Astrocyte of the spinal cord (primary cell): ENCODE results near the gene NME9.

Source experiments
- DNase-seq: peaks from one replicate; pipeline ENCODE4 v3.0.0; 2011; ENCODE audit warnings: low read depth, low spot score
- H3K4me3 ChIP-seq: 2 replicates; pipeline ENCODE4 v1.5.1; 2011; ENCODE audit warnings: low read depth, mild to moderate bottlenecking, low read length, moderate library complexity
- in situ Hi-C: cut with HindIII; loops from 2 replicates; pipeline ENCODE4 v1.10.0; 2017; ENCODE audit warnings: low sequenced_read_pairs
- TF ChIP-seq, protein P1 (sequence below): IDR thresholded peaks from 2 replicates; pipeline ENCODE4 v1.5.1; 2012; ENCODE audit warnings: low read depth, mild to moderate bottlenecking, low read length, inconsistent platforms

Gene NME9

DNA sequence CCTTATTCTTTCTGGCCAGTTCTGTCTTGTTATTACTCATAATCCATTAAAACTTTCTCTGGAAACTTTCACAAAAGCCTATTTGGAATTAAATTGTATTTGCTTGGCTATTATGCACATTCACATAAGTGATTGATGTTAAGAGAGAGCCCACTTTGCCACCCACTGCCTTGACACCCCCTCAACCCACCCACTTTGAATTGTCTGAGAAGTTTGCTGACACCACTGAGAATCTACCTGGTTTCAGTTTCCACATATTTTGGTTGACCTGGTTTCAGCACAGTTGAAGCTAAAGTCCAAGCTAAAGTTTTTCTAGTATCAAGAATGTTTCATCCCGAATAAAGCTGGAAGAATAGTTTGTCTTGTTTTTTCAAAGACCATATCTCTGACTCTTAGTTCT is 71.7 kb downstream of the NME9 start:
- TF ChIP-seq, protein P1, sequence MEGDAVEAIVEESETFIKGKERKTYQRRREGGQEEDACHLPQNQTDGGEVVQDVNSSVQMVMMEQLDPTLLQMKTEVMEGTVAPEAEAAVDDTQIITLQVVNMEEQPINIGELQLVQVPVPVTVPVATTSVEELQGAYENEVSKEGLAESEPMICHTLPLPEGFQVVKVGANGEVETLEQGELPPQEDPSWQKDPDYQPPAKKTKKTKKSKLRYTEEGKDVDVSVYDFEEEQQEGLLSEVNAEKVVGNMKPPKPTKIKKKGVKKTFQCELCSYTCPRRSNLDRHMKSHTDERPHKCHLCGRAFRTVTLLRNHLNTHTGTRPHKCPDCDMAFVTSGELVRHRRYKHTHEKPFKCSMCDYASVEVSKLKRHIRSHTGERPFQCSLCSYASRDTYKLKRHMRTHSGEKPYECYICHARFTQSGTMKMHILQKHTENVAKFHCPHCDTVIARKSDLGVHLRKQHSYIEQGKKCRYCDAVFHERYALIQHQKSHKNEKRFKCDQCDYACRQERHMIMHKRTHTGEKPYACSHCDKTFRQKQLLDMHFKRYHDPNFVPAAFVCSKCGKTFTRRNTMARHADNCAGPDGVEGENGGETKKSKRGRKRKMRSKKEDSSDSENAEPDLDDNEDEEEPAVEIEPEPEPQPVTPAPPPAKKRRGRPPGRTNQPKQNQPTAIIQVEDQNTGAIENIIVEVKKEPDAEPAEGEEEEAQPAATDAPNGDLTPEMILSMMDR, result no peak
- no peak overlapping the region for H3K4me3 ChIP-seq
- no peak for DNase-seq
- in situ Hi-C loops, result no loop called here

DNA sequence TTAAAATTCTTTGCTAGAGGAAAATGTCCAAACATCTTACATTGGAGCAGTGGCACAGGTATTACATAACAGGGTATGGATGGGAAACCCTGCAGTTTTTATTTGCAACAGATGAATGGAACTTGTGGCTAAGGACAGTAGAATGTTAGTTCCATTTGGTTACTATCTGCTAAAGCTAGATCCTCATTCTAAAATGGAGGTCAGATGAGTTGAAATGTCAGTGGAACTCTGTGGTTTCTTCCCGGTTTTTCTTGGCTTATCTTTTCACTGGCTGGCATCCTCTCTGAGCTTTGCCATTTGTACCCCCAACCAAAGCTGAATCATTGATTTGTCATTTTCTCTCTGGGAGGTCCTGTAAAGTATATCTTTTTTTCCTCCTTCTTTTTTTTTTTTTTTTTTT is 73.6 kb downstream of the NME9 start:
- in situ Hi-C loops, result no loop called here
- DNase-seq, result no peak
- TF ChIP-seq, protein P1, result no peak
- H3K4me3 ChIP-seq, result no peak overlapping the region

DNA sequence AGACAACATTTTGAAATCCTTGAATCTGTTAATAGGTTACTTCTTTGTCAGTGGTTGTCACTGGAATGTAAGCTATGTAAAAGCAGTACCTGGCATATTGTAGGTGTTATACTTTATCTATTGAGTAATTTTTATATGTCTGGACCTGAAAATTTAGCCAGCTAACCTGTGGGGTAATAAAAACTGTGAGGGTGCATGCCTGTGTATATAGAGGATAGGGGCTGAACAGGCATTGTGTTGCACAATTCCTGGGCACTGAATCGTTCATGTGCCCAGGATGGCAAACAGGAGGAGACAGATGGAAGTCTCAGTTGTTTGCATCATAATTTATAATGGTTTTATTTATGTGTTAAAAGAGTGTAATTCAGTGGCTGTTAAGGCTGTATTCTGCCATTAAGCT is 75.4 kb downstream of the NME9 start:
- TF ChIP-seq, protein P1, result no peak
- H3K4me3 ChIP-seq, result no peak overlapping the region
- no peak for DNase-seq
- in situ Hi-C loops, result no loop called here

DNA sequence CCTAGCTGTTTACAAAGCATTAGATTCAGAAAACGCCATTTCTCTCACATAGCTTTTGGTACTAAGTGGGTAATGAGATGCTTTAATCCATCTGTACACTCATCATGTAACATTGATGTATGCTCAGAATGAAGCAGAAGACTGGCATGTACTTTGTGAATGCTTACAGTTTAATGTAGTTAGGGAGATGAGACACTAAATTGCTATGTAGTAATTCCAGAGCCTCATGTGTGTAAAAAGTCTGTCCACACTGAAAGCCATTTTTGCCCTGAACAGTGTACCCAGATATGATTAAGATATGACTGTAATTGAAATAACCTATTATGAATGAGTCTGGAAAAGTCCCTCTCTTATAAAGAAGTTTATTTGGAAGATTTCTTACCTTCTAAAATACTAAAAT is 76.0 kb downstream of the NME9 start:
- DNase-seq, result no peak
- TF ChIP-seq, protein P1, result no peak
- in situ Hi-C loops, result no loop called here
- no peak overlapping the region for H3K4me3 ChIP-seq
